Stomach (tissue), 9 donors: ENCODE data around the gene MBOAT2. TPM values are rescaled to one million over a fixed set of nuclear protein-coding genes. Genes with fewer than 3 reads are reported as not detected.

ENCODE experiments used
- DNase-seq, 2 donors: peaks; one replicate each; pipeline versions ENCODE4 v3.0.0 to v3.0.0-alpha.2; 2013 to 2019
- H3K27ac ChIP-seq, 5 donors: fragments of 200-600 bp in 4 of 5; sonication (generic) in 4 of 5; one replicate each; pipeline ENCODE4 v1.5.1; 2013 to 2019; ENCODE audit warnings: mild to moderate bottlenecking in 1 of 5, moderate library complexity in 1 of 5
- H3K27me3 ChIP-seq, 3 donors: fragments of 200-600 bp; sonication (generic); one replicate each; pipeline ENCODE4 v1.5.1; 2017 to 2019; ENCODE audit warnings: mixed run types in 1 of 3
- H3K36me3 ChIP-seq, 4 donors: fragments of 200-600 bp; sonication (generic); 1 replicate in 3 of 4; 2 replicates in 1 of 4; pipeline ENCODE4 v1.5.1; 2016 to 2019
- H3K4me1 ChIP-seq, 4 donors: fragments of 200-600 bp; sonication (generic); one replicate each; pipeline ENCODE4 v1.5.1; 2016 to 2019
- H3K4me3 ChIP-seq, 4 donors: fragments of 200-600 bp; sonication (generic) in 3 of 4; one replicate each; pipeline ENCODE4 v1.5.1; 2016 to 2019; ENCODE audit warnings: mild to moderate bottlenecking in 1 of 4
- H3K9me3 ChIP-seq, 4 donors: fragments of 200-600 bp; sonication (generic); one replicate each; pipeline ENCODE4 v1.5.1; 2016 to 2019
- EP300 ChIP-seq: sonication (generic); formaldehyde crosslinking; IDR thresholded peaks from one replicate; pipeline ENCODE4 v1.6.1; 2017; ENCODE audit warnings: antibody characterized with exemption
- POLR2A ChIP-seq, 4 donors: fragments of 450-650 bp; IDR thresholded peaks; one replicate each; pipeline ENCODE4 v1.6.1; 2016; ENCODE audit warnings: antibody characterized with exemption in 4 of 4, control low read depth in 2 of 4, mild to moderate bottlenecking in 1 of 4, moderate library complexity in 1 of 4
- POLR2AphosphoS5 ChIP-seq, 3 donors: sonication (generic); formaldehyde crosslinking; IDR thresholded peaks; one replicate each; pipeline ENCODE4 v1.6.1; 2016; ENCODE audit warnings: antibody characterized with exemption in 3 of 3
- WGBS, 5 donors: extraction: QIAGEN DNeasy Blood & Tissue Kit in 3 of 5; methylation state at CpG; one replicate each; pipeline versions ENCODE4 v1.1.5 to v1.1.7; 2013 to 2018; 5-methylcytosine and 5-hydroxymethylcytosine counted together
- intact Hi-C: fragments of 100-400 bp; cut with DNase I; formaldehyde crosslinking; loops from one replicate; pipeline ENCODE4 v1.15.1; 2023; ENCODE audit warnings: low total_unique reads
- polyA plus RNA-seq, 3 donors: library from polyadenylated mRNA; stranded (reverse); fragments of 200-250 nt; gene quantifications; one replicate each; pipeline ENCODE4 v1.2.3, GENCODE V29; 2013
- total RNA-seq, 5 donors: library from RNA; depleted of rRNA; stranded (reverse); fragments of >200 nt; gene quantifications; one replicate each; pipeline versions ENCODE4 v1.1.0 to v1.2.3, GENCODE V29; 2014 to 2016
- TF ChIP-seq, protein P1 (sequence below), 7 experiments: fragments of 450-650 bp in 4 of 7; fragments of 200-600 bp in 3 of 7; sonication (generic) in 3 of 7; IDR thresholded peaks; one replicate each; pipeline ENCODE4 v1.5.1; 2016 to 2019; ENCODE audit warnings: antibody characterized with exemption in 7 of 7, control low read depth in 2 of 7, mild to moderate bottlenecking in 1 of 7
- donor health status: healthy with polysubstance abuse.
- donor health status: Bipolar disorder and iron deficiency.
- donor health status: healthy.

MBOAT2 gene
- total and polyA plus RNA-seq, 8 donors = 2.2 to 65.5 (median 12.9) TPM

DNA sequence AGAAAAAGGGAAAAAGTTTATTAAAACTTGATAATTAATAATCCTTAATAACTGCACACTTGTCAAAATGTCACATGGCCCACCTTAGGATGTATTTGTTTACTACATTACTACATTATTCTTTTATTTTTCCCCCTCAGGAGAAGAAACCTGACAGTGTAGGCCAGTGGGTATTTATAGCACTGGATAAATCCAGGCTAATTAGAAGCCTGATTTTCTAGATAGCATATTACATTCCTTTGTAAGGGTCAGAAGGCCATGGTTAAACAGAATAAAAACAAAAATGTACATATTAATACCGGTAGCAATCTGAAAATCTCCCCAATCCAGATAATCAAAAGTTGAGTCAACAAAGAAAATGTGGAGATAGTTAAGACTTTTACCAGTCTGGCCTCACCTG, 144.6 kb downstream of the MBOAT2 start:
- H3K4me1 ChIP-seq = no peaks in the 10 kb centered on the region
- 26 to 52% (median 42%) methylated on average over 1 of the region's 1 CpG for WGBS, 5 donors
- no peaks in the 10 kb centered on the region for H3K27me3 ChIP-seq
- no peak for TF ChIP-seq POLR2AphosphoS5 (IDR thresholded peaks at IDR 0.05)
- no peak for TF ChIP-seq POLR2A (IDR thresholded peaks at IDR 0.05)
- TF ChIP-seq EP300 = no peak
- TF ChIP-seq, protein P1, sequence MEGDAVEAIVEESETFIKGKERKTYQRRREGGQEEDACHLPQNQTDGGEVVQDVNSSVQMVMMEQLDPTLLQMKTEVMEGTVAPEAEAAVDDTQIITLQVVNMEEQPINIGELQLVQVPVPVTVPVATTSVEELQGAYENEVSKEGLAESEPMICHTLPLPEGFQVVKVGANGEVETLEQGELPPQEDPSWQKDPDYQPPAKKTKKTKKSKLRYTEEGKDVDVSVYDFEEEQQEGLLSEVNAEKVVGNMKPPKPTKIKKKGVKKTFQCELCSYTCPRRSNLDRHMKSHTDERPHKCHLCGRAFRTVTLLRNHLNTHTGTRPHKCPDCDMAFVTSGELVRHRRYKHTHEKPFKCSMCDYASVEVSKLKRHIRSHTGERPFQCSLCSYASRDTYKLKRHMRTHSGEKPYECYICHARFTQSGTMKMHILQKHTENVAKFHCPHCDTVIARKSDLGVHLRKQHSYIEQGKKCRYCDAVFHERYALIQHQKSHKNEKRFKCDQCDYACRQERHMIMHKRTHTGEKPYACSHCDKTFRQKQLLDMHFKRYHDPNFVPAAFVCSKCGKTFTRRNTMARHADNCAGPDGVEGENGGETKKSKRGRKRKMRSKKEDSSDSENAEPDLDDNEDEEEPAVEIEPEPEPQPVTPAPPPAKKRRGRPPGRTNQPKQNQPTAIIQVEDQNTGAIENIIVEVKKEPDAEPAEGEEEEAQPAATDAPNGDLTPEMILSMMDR (IDR thresholded peaks at IDR 0.05) = no peak
- H3K9me3 ChIP-seq = no peaks in the 10 kb centered on the region
- no peak overlapping the region for H3K27ac ChIP-seq
- no peak overlapping the region for H3K4me3 ChIP-seq
- peaks cover 0 to 9% (median 2%) of the 10 kb centered on the region in 4 donors for H3K36me3 ChIP-seq
- intact Hi-C loops = no loop called here
- no peak for DNase-seq

DNA sequence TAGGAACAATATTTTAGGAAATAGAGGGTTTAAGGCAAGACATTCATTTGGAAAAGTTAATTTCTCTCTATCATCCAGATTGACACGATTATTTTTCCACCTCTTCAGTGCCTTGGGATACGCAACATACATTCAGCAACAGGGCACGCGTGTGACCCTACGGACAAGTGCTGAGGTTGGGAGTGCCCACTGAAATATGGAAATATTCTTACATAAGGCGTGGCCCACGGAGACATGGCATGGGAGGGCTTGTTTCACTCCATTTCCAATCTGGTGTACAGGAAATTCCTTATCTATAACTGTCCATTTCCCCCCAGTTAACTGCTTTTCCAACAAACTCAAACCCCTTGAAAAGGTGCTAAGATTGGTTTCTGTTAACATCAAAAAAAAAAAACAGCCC, 145.2 kb downstream of the MBOAT2 start:
- 89 to 96% (median 95%) methylated on average over 7 of the region's 7 CpGs for WGBS, 5 donors
- Histone ChIP-seq H3K4me3 (no peak overlapping the region), H3K27me3 (no peaks in the 10 kb centered on the region), H3K27ac (no peak overlapping the region), H3K36me3 (peaks cover 0 to 9% (median 2%) of the 10 kb centered on the region in 4 donors), H3K9me3 (no peaks in the 10 kb centered on the region), H3K4me1 (no peaks in the 10 kb centered on the region)
- TF ChIP-seq EP300 = no peak
- TF ChIP-seq, protein P1 (IDR thresholded peaks at IDR 0.05) = no peak
- TF ChIP-seq POLR2AphosphoS5 (IDR thresholded peaks at IDR 0.05) = no peak
- no peak for TF ChIP-seq POLR2A (IDR thresholded peaks at IDR 0.05)
- DNase-seq = no peak
- intact Hi-C loops = no loop called here

DNA sequence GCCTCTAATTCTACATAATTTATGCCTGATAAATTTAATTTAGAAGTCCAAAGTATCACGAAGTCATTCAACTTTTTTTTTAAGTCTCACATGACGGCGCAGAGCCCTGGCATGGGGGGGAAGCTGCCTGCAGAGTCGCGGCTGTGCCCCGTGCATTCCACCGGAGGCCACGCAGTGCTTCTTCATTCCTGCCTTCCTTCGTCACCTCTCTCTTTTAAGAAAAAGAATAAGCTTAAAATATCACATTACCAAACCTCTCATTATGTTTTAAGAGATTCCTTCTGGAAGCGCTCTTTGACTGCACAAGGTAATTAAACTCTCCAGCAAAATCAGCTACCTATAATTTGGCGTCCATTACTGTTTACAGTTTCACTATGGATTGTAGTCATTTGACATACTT, 145.8 kb downstream of the MBOAT2 start:
- Histone ChIP-seq H3K9me3 (no peaks in the 10 kb centered on the region), H3K4me3 (no peak overlapping the region), H3K27ac (no peak overlapping the region), H3K4me1 (no peaks in the 10 kb centered on the region), H3K27me3 (no peaks in the 10 kb centered on the region), H3K36me3 (peaks cover 0 to 9% (median 2%) of the 10 kb centered on the region in 4 donors)
- intact Hi-C loops = no loop called here
- WGBS, 5 donors = 95 to 97% (median 95%) methylated on average over 11 of the region's 11 CpGs
- TF ChIP-seq EP300 = no peak
- TF ChIP-seq POLR2A (IDR thresholded peaks at IDR 0.05) = no peak
- TF ChIP-seq, protein P1 (IDR thresholded peaks at IDR 0.05) = no peak
- no peak for TF ChIP-seq POLR2AphosphoS5 (IDR thresholded peaks at IDR 0.05)
- DNase-seq = no peak

DNA sequence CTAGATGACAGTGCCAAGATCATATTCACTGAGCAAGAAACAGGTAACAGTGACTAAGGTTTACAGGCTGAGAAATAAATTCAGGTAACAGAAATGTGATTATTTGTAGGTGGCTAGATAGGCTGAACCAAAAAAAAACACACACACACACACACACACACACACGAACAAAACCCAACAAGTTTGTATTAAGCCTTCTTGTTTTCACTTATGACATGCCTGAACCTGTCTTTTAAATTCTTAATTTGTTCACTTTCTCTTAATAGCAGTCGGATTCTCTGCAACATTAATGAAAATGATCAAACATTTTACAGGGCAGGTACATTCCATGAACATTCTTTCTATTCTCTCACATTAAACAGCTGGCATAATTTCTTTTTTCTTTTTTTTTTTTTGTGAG, 147.3 kb downstream of the MBOAT2 start:
- H3K36me3 ChIP-seq = peaks cover 0 to 3% (median 0%) of the 10 kb centered on the region in 4 donors
- 88 to 96% (median 91%) methylated on average over 2 of the region's 2 CpGs for WGBS, 5 donors
- H3K27ac ChIP-seq = no peak overlapping the region
- intact Hi-C loops = no loop called here
- DNase-seq = no peak
- H3K4me1 ChIP-seq = no peaks in the 10 kb centered on the region
- TF ChIP-seq EP300 = no peak
- no peak for TF ChIP-seq POLR2AphosphoS5 (IDR thresholded peaks at IDR 0.05)
- TF ChIP-seq, protein P1 (IDR thresholded peaks at IDR 0.05) = no peak
- TF ChIP-seq POLR2A (IDR thresholded peaks at IDR 0.05) = no peak
- no peak overlapping the region for H3K4me3 ChIP-seq
- no peaks in the 10 kb centered on the region for H3K9me3 ChIP-seq
- H3K27me3 ChIP-seq = no peaks in the 10 kb centered on the region
